GM18909 (cell line): ENCODE measurements around the gene NDNF.
A peak's percentile ranks its signal among the peaks of the same experiment; 100 is the strongest.

Experiments
- ATAC-seq: cut with Tn5 transposase; IDR thresholded peaks from one replicate; pipeline ENCODE4 v1.9.1; 2021; ENCODE audit warnings: mild to moderate bottlenecking; ENCODE audit not compliant: unreplicated experiment, poor library complexity

NDNF gene, protein sequence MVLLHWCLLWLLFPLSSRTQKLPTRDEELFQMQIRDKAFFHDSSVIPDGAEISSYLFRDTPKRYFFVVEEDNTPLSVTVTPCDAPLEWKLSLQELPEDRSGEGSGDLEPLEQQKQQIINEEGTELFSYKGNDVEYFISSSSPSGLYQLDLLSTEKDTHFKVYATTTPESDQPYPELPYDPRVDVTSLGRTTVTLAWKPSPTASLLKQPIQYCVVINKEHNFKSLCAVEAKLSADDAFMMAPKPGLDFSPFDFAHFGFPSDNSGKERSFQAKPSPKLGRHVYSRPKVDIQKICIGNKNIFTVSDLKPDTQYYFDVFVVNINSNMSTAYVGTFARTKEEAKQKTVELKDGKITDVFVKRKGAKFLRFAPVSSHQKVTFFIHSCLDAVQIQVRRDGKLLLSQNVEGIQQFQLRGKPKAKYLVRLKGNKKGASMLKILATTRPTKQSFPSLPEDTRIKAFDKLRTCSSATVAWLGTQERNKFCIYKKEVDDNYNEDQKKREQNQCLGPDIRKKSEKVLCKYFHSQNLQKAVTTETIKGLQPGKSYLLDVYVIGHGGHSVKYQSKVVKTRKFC

DNA sequence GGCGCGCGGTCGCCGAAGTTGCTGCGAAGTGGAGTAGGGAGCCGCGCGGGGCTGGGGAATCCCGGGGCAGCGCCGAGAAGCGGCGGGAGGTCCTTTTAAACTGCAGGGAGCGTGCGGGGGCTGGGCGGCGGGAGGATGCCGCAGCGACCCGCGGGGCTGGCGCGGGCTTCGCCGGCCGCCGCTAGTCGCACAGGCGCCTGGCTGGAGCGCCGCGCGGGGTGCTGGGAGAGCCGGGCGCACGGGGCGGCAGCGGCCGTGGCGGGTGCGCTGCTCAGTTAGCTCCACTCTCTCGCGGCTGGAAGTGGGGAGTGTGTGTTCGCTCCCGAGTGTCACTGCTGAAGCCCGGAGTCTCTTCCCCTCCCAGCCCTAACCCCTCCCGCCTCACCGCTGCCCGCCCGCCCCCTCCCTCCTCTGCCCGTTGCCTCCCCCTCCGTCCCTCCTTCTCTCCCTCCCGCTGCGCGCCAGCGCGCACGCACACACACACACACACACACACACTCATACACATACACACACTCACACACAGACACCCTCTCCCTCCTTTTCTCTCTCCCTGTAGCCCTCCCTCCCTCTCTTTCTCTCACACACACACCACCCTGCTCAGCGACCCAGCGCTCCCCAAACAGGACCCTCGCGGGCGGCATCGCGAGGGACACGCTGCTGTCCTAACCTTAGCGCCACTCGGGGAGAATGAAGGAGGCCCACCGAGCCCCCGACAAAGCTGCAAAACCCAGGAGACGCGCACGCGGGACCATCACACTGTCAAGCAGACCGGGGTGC is at the start of gene NDNF:
TSS of gene NDNF (minus strand) at position 312 of the 780 bp plus-strand sequence. CDS start 26,698 bp downstream, outside the sequence.
- peak; percentile 58 for ATAC-seq

DNA sequence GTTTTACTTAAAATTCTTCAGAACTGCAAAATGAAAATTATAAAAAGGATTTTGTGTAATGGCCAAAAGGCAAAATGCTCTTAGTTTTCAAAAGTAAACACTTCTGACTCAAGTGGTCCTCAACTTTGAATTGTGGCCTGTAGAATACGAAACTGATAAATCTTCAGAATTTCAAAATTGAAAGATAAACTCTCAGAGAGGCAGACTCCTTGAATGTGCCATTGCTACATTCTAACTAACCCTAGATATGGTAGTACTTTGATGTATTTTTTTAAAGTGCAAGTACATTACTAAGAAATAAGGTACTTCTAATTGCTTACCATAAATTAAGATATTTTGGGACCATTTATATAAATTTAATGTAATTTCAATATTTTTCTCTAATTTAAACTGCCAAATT is 47.4 kb upstream of the NDNF start:
- ATAC-seq, result no peak

DNA sequence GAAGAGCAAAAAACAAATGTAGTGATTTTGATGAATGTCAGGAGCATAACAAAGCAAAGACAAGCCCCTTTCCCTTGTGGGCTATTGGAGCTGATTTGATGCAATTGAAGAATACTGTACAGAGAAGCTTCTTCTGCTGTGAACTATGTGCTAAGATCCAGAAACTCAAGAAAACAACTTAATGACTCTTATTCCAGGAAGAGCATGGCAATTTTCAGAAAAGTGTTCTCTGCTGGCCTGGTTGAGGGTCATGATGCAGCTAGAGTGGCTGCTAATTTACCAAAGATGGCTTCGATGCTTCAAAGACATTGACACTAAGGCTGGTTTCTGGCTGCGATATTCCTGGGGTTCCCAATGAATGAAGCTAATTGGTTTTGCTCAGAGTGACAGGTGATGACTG is 46.0 kb upstream of the NDNF start:
- no peak for ATAC-seq

DNA sequence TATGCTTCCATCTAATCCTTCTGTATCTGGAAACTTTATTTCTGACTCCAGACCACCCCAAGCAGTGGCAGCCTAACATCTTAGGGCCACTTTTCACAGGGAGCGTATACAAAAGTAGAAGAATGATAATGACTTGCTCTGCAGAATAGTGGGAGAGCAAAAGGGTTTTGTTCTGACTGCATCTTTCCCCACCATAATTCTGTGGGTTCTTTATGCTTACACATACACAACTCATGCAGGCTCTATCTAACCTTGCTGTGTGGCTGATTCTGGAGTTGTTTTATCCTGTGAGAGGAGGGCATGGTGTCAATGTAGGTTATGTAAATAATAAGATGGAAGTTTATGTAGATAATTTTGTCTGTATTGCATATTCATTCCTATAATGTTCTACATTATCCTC is 42.4 kb upstream of the NDNF start:
- no peak for ATAC-seq

DNA sequence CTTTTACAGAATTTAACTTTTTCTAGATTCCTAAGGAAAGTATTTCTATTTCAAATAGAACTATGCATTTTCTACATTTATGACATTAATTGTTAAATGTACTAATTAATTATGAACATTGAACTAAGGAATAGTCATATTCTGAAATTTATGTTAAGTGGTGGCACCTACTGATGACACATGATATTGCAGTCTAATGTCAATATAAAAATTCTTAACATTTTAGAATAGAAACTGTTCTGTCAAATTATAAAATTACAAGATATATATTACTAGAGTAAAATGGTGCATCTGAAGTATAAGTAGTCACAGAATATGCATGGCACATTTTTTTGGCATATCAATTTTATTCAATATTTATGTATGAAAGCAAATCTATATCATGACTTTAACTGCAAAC is 40.2 kb upstream of the NDNF start:
- no peak for ATAC-seq

DNA sequence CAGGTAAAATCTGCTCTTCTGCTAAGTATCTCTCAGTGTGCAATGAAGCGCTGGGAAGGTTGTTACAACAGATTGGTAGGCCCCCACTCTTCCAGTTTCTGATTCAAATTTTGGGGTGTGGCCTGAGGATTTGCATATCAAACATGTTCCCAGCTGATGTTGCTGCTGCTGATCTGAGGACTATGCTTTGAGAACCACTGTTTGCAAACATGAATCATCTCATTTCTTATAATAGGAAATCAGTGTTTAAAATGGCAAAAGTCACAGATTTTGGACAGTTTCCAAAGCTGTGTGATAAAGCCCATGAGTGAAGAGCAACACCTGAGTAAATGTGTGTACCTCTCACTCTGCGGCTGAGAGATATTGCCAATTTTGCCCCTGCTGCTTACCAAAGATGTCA is 36.2 kb upstream of the NDNF start:
- ATAC-seq, result no peak

DNA sequence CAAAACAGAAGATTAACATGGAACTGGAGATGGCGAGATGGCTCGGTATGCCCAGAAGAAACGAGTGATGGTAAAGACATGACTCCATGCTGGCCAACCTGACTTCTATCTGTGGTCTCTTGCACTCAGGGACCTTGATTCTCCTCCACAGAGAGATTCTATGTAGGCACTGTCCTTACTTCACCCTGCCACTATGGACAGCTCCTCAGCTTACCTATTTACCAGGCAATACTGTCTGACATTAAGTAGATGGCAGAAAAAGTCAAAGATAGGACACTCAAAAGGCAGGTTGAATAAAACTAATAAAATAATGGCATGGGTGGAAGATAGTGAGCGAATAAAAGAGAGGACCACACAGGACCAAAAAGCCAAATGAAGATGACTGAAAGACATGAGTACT is 35.2 kb upstream of the NDNF start:
- no peak for ATAC-seq

DNA sequence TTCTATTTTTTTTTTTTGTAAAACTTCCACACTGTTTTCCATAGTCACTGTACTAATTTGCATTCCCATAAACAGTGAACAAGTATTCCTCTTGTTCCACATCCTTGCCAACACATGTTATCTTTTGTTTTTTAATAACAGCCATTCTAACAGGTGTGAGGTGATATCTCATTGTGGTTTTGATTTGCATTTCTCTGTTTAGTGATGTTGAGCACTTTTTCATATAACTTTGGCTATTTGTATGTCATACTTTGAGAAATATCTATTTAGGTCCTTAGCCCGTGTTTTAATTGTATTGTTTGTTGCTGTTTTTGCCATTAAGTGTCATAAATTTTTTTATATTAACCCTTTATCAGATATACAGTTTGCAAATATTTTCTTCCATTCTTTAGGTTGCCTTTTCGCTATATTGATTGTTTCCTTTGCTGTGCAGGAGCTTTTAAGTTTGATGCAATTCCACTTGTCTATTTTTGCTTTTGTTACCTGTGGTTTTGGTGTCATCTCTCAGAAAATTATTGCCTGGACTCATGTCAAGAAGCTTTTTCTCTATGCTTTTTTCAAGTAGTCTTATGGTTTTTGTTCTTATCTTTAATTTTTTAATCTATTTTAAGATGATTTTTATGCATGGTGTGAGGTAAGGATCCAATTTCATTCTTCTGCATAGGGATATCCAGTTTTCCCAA is 27.9 kb upstream of the NDNF start:
- no peak for ATAC-seq

DNA sequence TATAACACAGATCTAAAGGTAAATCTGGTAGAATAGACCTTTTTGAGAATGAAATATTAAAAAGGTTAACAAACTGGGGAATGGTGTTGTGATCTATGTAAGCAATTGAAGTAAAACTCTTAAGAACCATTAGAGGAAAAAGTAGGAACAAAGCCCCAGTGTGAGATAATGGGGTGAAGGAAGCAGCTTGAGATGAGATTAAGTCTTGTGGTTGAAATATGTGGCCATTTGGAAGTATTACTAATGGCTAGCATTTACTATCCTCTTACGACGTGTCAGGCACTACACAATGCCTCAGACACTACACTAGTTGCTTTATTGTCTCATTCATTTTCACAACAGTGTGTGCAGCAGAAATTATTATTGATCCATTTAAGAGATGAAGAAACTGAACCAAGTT is 25.9 kb upstream of the NDNF start:
- ATAC-seq, result no peak

DNA sequence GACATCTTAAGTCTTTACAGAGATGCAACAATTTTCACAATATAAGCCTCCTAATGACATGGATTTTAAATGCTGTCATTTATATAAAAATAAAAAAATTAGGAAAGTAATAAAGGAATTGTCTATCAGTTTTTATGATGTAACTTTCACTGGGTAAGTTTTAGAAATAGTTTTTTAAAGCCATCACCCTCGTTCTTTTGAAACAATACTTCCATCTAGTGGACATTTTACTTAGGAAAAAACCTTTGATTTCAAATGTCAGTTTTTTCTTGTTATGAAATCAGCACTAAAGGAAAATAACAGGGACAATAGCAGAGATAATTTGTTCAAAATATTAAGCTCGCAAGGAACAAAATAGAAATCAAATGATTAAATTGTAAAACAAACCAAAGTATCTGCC is 24.3 kb upstream of the NDNF start:
- ATAC-seq, result no peak

DNA sequence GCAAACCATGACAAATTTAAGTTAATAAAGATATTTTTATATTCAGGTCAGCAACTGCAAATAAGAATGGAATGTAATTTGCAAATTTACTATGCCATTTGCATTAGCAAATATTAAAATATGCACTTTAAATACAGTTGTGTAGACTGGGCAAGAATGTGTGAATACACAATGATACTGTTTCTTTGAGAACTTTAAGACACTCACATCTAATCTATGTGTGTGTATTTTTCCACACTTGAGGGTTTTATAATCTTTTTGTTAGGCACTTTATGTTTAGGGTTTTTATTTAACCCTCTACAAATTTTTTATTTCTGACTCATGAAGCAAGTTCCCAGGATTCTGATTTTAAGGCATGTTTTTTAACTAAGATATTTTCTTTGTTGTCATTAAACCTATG is 23.9 kb upstream of the NDNF start:
- no peak for ATAC-seq

DNA sequence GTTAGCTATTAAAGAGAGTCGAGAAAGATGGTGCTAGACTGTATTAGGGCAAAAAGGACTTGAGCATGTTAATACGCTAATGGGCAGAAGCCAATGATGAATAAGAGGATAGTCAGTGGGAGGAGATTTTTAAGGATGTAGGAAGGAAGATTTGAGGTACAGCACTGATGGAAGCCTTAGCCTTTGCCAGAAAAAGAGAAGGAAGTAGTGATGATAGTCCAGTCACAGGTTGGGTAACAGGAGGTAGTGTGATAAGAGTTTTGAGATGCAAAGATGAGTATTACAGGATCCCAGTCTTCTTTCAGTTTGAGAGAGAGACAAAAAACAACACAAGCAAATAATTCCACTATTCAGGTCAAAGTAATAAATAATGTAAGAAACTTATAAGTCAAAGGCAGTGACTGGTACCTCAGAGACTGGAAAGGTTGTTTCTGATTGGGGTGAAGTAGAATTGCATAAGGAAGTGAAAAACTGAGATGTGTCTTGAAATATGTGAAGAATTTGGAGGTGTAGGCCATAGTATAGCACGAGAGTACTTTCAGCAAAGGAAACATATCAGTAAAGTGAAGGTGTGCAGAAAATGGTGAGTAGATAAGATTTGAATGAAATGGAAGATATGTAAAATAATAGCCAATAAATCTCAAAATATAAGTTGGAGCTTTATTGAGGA is 22.1 kb upstream of the NDNF start:
- no peak for ATAC-seq

DNA sequence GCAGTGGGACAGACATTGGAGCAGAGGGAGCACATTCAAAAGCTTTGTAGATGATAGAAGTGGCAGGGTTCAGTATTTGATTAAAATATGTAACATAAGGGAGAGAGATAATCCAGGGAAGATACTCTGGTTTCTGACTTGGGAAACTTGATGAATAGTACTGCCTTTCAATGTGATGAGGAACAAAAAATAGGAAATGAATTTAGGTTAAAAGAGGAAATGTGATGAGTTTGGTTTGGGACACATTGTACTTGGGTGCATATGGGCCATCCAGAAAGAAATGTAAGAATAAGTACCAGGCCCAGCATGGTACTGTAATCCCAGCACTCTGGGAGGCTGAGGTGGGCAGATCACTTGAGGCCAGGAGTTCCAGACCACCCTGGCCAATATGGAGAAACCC is 20.9 kb upstream of the NDNF start:
- ATAC-seq, result no peak

DNA sequence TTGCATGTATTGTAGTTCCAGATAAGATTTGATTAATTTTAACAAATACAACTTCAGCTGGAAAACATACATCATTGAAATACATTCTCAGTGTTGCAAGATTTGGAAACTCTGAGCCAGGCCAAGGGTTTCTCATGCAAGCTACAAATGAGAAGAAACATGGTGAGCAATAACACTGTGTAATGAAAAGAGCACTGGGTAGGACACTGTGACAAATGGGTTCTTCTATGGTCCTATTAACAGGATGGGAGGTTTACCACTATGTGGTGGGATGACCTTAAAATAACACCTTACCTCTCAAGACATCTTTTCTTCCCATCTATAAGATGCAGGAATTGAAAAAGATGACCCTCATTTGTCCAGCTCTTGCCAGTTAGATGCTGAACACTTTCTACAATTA is 19.6 kb upstream of the NDNF start:
- no peak for ATAC-seq

DNA sequence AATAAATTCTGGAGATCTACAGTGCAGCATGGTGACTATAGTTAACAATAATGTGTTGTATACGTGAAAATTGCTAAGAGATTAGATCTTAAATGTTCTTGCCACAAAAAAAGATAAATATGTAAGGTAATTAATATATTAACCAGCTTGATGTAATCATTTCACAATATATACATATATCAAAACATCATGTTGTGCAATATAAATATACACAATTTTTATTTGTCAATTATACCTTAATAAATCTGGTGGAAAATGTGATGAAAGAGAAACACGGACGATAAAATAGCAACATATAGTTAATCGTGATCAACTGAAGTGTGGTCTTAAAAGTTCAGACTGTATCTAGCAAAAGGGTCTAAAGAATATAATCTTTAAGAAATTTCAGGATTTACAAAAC is 16.5 kb upstream of the NDNF start:
- ATAC-seq, result no peak

DNA sequence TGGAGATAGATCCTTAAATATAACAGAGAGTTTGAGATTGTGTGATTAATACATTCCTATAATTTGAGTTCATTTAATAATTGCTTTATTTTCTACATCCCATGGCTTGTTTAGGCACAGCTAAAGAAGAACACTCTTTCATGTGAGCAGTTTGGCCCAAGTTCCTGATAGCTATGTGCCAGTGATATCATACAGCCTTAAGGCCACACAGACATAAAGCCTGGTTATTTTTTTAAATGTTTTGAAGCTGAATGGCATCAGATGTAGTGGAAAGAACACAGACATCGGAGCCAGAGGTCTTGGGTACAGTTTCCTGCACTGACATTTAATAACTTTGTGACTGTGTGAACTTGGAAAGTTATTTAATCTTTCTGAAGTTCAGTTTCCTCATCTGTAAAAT is 7.0 kb upstream of the NDNF start:
- no peak for ATAC-seq

DNA sequence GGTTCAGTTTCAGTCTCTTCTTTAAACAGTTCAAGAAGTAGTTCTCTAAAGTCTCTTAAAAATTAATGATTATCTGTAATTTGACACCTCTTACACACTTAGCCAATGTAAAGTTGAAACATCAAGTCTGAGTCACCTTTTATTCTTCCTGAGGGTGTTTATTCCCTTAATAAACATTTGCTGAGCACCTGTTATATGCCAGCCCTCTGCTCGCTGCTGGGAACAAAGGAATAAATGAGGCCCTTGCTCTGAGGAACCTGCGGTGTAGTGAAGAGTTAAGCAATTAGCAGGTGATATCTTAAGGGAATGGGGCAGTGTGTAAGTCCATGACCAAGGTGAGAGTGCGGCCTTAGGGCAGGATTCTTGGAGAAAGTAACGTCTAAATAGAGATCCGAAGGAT is 5.2 kb upstream of the NDNF start:
- ATAC-seq, result no peak

DNA sequence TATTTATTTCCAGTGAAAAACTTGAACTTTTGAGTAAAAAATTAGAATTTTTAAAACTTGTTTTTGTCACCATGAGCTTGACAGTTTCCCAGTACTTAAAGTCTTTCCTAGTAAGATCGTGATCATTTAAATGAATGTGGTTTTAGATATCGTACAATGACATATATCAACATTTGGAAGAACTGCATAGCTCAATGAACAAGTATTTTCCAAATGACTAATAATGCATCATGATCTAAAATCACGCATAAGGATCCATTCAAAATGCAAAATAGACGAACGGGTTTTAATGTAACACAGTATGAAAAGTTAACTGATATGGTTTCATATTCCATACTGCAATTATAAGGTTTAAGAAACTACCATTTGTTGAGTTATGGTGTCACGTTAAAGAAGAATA is 4.1 kb upstream of the NDNF start:
- no peak for ATAC-seq

DNA sequence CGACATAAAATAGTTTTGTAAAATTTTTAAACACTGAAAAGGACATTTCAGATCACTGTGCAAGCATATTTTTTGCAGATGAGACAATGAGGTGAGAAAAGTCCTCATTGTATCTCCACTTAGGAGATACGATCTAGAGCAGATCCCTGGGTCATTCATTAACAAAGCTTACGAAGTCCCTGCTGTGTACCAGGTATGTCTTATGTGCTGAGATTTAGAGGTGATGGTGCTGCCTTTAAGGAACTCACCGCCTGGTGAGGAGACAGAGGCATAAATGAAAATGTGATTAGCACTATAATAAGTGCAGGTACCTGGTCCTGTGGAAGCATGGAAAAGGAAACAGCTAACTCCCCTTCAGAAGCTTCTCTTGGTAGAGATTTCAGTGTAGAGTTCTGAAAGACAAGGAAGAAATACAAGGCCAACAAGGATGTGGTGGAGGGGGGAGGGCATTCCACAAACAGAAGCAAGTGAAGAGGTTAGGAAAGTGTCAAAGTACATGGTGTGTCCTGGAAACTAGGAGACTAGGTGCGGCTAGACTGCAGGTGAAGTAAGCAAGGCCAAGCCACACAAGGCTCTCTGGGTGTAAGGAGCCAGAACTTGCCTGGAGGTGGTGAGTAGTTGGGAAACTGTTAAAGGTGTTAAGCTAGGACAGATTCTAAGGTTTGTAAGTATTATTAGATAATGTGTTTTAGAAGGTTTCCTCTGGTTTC is 1.5 kb upstream of the NDNF start:
- ATAC-seq, result no peak

DNA sequence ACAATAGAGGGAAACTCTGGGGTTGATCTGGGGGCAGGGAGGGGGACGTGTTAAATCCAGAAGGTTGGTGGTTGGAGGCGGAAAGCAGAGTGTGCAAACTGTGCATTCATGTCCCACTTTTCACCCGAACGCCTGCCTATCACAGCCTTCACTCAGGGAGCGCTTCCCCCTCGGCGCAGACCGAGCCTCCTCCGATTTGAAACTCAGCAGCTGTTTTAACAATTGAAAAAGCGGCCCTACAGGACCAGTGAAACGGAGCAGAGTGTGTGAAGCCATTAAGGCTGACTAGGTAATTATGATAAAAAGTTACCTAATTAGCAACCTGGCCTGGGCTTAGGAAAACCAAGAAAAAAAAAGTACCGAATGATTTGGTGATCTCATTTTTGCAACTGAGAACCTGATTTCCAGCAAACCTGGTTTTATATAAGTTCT is 685 bp upstream of the NDNF start:
- no peak for ATAC-seq
